Measurements from ENCODE around the gene PDE3B. TPM values are rescaled to one million over a fixed set of nuclear protein-coding genes. Genes with fewer than 3 reads are reported as not detected.
"Not testable (repeated sequence)": the region's sequence is repeated elsewhere in the genome, so short reads cannot be mapped to it uniquely, and the experiment has no call there.

PDE3B gene
- polyA plus RNA-seq, 4 donors = 0.67 to 25.8 (median 2.4) TPM

DNA sequence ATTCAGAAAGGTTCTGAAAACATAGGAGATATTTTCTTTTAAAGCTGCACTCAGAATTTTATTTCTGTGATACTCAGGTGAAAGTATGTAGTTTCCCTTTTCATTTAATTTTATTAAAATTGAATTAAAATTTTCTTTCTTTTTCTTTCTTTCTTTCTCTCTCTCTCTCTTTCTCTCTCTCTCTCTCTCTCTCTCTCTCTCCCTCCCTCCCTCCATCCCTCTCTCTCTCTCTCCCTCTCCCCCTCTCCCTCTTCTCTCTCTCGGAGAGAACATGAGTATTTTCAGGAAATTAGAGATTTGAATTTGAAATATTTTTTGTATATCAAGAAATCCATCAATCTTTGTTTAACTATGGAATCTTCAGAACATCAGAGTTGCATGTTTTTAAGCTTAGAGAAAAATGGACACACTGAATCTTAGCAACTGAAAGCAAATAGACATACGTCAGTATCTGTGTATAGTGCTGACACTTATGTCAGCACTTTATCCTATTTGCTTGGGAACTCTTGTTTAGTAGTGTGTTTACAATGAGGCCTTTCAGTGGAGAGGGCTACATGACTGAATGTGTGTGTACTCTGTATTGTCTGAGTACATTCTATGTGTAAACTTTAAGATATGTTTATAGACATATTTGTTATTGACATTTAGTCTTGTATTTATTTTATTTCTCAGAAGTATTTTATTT, 44.5 kb downstream of the PDE3B start:
- Histone ChIP-seq H3K9me3 (ENCODE audit: control insufficient read depth in 2 of 2, insufficient read depth in 1 of 2, low read depth in 1 of 2, low read length in 1 of 2) (peaks cover 0 to 18% of the 10 kb centered on the region in 2 donors), H3K27me3 (ENCODE audit: control insufficient read depth in 3 of 3, insufficient read depth in 3 of 3, low read length in 3 of 3) (no peaks in the 10 kb centered on the region), H3K4me1 (ENCODE audit: control insufficient read depth in 3 of 3, insufficient read depth in 2 of 3, low read depth in 1 of 3, low read length in 2 of 3) (no peaks in the 10 kb centered on the region), H3K36me3 (ENCODE audit: control insufficient read depth in 3 of 3, insufficient read depth in 2 of 3, low read depth in 1 of 3, low read length in 3 of 3) (no peaks in the 10 kb centered on the region), H3K4me3 (ENCODE audit: low read depth in 1 of 3, low read length in 3 of 3) (no peak overlapping the region), H3K27ac (ENCODE audit: low read depth in 1 of 3, low read length in 2 of 3) (no peak overlapping the region)
- FAIRE-seq (no peak), DNase-seq (peak in 1 of 2 donors; percentile 8)
- WGBS, 3 donors = 74 to 96% (median 93%) methylated on average over 2 of the region's 2 CpGs

DNA sequence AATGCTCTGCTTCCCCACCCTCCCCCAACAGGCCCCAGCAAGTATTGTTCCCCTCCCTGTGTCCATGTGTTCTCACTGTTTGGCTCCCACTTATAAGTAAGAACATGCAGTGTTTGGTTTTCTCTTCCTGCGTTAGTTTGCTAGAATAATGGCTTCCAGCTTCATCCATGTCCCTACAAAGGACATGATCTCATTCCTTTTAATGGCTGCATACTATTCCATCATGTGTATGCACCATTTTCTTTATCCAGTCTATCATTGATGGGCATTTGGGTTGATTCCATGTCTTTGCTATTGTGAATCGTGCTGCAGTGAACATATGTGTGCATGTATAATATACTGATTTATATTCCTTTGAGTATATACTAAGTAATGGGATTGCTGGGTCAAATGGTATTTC, 52.1 kb downstream of the PDE3B start:
- DNase-seq; H3K36me3 ChIP-seq (ENCODE audit: control insufficient read depth in 3 of 3, insufficient read depth in 2 of 3, low read depth in 1 of 3, low read length in 3 of 3); H3K27ac ChIP-seq (ENCODE audit: low read depth in 1 of 3, low read length in 2 of 3); H3K27me3 ChIP-seq (ENCODE audit: control insufficient read depth in 3 of 3, insufficient read depth in 3 of 3, low read length in 3 of 3); FAIRE-seq; H3K4me3 ChIP-seq (ENCODE audit: low read depth in 1 of 3, low read length in 3 of 3); H3K4me1 ChIP-seq (ENCODE audit: control insufficient read depth in 3 of 3, insufficient read depth in 2 of 3, low read depth in 1 of 3, low read length in 2 of 3): not testable (repeated sequence)
- WGBS, 3 donors = 92 to 94% (median 92%) methylated on average over 2 of the region's 2 CpGs
- H3K9me3 ChIP-seq (ENCODE audit: control insufficient read depth in 2 of 2, insufficient read depth in 1 of 2, low read depth in 1 of 2, low read length in 1 of 2) = peaks cover 0 to 16% of the 10 kb centered on the region in 2 donors

DNA sequence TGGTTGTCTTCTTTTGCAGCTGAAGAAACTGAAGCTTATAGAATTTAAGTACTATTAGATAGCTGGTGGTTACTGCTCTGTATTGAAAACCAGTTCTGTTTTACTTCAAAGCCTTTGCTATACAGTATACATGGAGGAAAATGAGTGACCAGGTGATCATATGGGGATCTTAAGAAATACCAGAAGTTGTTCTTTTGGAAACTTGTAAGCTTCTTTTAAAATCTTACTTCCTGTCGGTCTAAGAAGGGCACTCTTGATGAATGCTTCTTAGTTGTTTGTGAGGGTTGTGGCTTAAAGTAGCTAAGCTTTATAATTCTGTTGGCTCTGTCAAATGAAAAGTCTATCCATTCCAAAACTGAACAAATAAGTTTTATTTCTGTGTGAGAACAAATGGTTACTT, 55.2 kb downstream of the PDE3B start:
- Histone ChIP-seq H3K27me3 (ENCODE audit: control insufficient read depth in 3 of 3, insufficient read depth in 3 of 3, low read length in 3 of 3) (no peaks in the 10 kb centered on the region), H3K36me3 (ENCODE audit: control insufficient read depth in 3 of 3, insufficient read depth in 2 of 3, low read depth in 1 of 3, low read length in 3 of 3) (no peaks in the 10 kb centered on the region), H3K27ac (ENCODE audit: low read depth in 1 of 3, low read length in 2 of 3) (no peak overlapping the region), H3K9me3 (ENCODE audit: control insufficient read depth in 2 of 2, insufficient read depth in 1 of 2, low read depth in 1 of 2, low read length in 1 of 2) (no peaks in the 10 kb centered on the region), H3K4me3 (ENCODE audit: low read depth in 1 of 3, low read length in 3 of 3) (no peak overlapping the region), H3K4me1 (ENCODE audit: control insufficient read depth in 3 of 3, insufficient read depth in 2 of 3, low read depth in 1 of 3, low read length in 2 of 3) (no peaks in the 10 kb centered on the region)
- FAIRE-seq (no peak), DNase-seq (no peak)
- WGBS, 3 donors = 60 to 84% (median 70%) methylated on average over 1 of the region's 1 CpG

DNA sequence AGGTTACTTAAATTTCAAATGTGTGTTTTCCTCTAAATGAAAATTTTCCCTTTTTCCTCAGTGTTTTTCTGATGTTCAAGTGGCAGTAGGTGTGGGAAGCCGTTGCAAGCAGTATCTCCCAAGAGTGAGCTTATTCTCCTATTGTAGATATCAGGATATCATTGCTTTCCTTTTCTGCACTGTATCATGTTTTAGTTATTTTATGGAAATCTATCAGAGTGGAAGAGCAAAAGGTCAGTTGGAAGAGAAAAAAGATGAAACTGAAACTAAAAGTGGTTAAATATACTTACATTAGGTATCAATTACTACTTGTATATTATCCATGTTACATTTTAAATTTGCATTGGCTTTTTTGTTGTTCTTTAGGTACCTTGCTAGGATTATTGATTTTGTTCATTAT, 57.0 kb downstream of the PDE3B start:
- Histone ChIP-seq H3K4me1 (ENCODE audit: control insufficient read depth in 3 of 3, insufficient read depth in 2 of 3, low read depth in 1 of 3, low read length in 2 of 3) (no peaks in the 10 kb centered on the region), H3K9me3 (ENCODE audit: control insufficient read depth in 2 of 2, insufficient read depth in 1 of 2, low read depth in 1 of 2, low read length in 1 of 2) (no peaks in the 10 kb centered on the region), H3K27me3 (ENCODE audit: control insufficient read depth in 3 of 3, insufficient read depth in 3 of 3, low read length in 3 of 3) (no peaks in the 10 kb centered on the region), H3K4me3 (ENCODE audit: low read depth in 1 of 3, low read length in 3 of 3) (no peak overlapping the region), H3K27ac (ENCODE audit: low read depth in 1 of 3, low read length in 2 of 3) (no peak overlapping the region), H3K36me3 (ENCODE audit: control insufficient read depth in 3 of 3, insufficient read depth in 2 of 3, low read depth in 1 of 3, low read length in 3 of 3) (no peaks in the 10 kb centered on the region)
- WGBS, 3 donors = 21 to 36% (median 31%) methylated on average over 1 of the region's 1 CpG
- peak; percentile 17 to 24 for DNase-seq
- FAIRE-seq = no peak

DNA sequence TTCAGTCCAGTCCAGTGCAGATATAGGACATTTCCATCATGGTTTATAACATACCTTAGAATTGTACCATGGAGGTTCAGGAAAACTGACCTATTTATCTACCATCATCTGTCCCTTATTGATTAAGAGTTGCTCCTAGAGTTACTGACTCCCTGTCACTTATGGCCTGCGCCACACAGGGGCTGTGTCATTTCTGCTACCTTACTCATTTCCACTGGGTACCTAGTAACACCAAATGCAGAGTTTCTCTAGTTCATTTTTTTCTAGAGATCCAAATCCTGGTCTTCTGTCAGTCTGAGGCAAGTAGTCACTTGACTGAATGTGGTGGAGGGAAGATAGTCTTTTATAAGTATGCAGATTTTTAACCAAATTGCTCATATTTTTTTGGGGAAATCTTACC, 59.2 kb downstream of the PDE3B start:
- 98 to 100% (median 100%) methylated on average over 1 of the region's 1 CpG for WGBS, 3 donors
- H3K4me3 ChIP-seq (ENCODE audit: low read depth in 1 of 3, low read length in 3 of 3) = no peak overlapping the region
- DNase-seq (no peak), FAIRE-seq (no peak)
- H3K36me3 ChIP-seq (ENCODE audit: control insufficient read depth in 3 of 3, insufficient read depth in 2 of 3, low read depth in 1 of 3, low read length in 3 of 3) = no peaks in the 10 kb centered on the region
- H3K4me1 ChIP-seq (ENCODE audit: control insufficient read depth in 3 of 3, insufficient read depth in 2 of 3, low read depth in 1 of 3, low read length in 2 of 3) = no peaks in the 10 kb centered on the region
- no peaks in the 10 kb centered on the region for H3K27me3 ChIP-seq (ENCODE audit: control insufficient read depth in 3 of 3, insufficient read depth in 3 of 3, low read length in 3 of 3)
- no peak overlapping the region for H3K27ac ChIP-seq (ENCODE audit: low read depth in 1 of 3, low read length in 2 of 3)
- H3K9me3 ChIP-seq (ENCODE audit: control insufficient read depth in 2 of 2, insufficient read depth in 1 of 2, low read depth in 1 of 2, low read length in 1 of 2) = no peaks in the 10 kb centered on the region

DNA sequence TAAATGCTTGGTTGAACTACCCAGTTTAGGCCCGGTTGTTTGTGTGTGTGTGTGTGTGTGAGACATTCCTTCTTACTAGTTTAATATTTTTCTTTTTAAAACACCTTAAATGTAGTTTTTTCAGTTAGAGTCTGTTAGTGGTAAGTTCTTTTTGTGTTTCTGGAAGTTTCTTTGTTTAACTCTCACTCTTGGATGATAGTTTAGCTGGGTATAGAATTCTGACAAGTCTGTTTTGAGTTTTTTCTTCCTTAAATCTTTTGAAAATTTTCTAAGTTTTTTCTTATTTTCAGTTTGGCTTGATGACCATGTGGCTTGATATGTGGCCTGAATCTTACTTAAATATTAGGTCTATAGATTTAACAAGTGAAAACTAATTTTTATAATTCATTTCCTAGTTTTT, 60.1 kb downstream of the PDE3B start:
- Histone ChIP-seq H3K9me3 (ENCODE audit: control insufficient read depth in 2 of 2, insufficient read depth in 1 of 2, low read depth in 1 of 2, low read length in 1 of 2) (peaks cover 0 to 3% of the 10 kb centered on the region in 2 donors), H3K4me1 (ENCODE audit: control insufficient read depth in 3 of 3, insufficient read depth in 2 of 3, low read depth in 1 of 3, low read length in 2 of 3) (no peaks in the 10 kb centered on the region), H3K36me3 (ENCODE audit: control insufficient read depth in 3 of 3, insufficient read depth in 2 of 3, low read depth in 1 of 3, low read length in 3 of 3) (no peaks in the 10 kb centered on the region), H3K4me3 (ENCODE audit: low read depth in 1 of 3, low read length in 3 of 3) (no peak overlapping the region), H3K27me3 (ENCODE audit: control insufficient read depth in 3 of 3, insufficient read depth in 3 of 3, low read length in 3 of 3) (no peaks in the 10 kb centered on the region), H3K27ac (ENCODE audit: low read depth in 1 of 3, low read length in 2 of 3) (no peak overlapping the region)
- DNase-seq (no peak), FAIRE-seq (no peak)
- WGBS, 3 donors = 93 to 100% (median 98%) methylated on average over 1 of the region's 1 CpG

DNA sequence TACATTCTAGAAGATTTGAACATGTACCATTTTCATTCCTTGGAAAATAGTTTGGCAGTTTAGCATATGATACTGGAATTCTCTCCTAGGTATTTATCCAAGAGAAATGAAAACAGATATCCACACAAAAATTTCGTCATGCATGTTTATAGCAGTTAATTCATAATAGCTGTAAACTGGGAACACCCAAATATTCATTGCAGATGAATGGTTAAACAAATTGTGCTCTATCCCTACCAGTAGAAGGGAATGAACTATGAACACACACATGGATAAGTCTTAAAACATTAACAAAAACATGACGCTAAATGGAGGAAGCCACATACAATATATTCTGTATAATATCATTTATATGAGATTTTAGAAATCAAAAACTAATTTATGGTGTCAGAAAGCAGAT, 61.5 kb downstream of the PDE3B start:
- H3K27me3 ChIP-seq (ENCODE audit: control insufficient read depth in 3 of 3, insufficient read depth in 3 of 3, low read length in 3 of 3) = no peaks in the 10 kb centered on the region
- H3K4me1 ChIP-seq (ENCODE audit: control insufficient read depth in 3 of 3, insufficient read depth in 2 of 3, low read depth in 1 of 3, low read length in 2 of 3) = no peaks in the 10 kb centered on the region
- H3K9me3 ChIP-seq (ENCODE audit: control insufficient read depth in 2 of 2, insufficient read depth in 1 of 2, low read depth in 1 of 2, low read length in 1 of 2) = peaks cover 0 to 3% of the 10 kb centered on the region in 2 donors
- H3K27ac ChIP-seq (ENCODE audit: low read depth in 1 of 3, low read length in 2 of 3) = no peak overlapping the region
- DNase-seq (no peak), FAIRE-seq (no peak)
- no peak overlapping the region for H3K4me3 ChIP-seq (ENCODE audit: low read depth in 1 of 3, low read length in 3 of 3)
- no peaks in the 10 kb centered on the region for H3K36me3 ChIP-seq (ENCODE audit: control insufficient read depth in 3 of 3, insufficient read depth in 2 of 3, low read depth in 1 of 3, low read length in 3 of 3)
- WGBS, 3 donors = 86 to 92% (median 91%) methylated on average over 2 of the region's 2 CpGs

DNA sequence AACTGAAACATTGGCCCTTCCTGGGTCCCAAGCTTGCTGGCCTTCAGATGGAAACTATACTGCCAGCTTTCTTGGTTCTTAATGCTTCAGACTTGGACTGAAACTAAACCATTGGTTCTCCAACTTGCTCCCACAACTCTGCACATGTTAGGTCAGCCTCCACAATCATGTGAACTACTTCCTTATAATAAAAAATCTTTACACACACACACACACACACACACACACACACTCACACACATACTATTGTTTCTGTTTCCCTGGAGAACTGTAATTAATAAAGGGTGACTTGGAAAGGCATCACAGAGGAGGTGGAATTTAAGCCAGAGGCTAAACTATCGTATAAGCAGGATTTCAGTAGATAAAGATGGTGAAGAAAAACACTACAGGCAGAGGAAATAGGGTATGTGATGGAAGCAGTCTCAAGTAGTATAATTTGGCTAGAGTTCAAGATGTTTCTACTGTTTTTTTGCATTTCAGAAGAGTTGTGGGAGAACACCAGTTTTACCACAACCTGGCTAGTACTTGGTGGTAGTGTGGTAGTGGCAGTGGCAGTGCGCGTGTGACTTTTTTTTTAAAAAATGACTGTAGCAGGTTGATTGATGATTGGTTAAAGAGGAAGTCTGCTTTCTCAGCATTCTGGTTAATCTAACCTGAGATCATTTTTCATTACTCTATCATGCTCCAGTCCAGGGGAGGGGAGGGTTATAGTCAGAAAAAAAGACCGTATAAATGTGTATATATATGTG, 70.1 kb downstream of the PDE3B start:
- WGBS, 3 donors = 67 to 82% (median 75%) methylated on average over 4 of the region's 4 CpGs
- no peak for FAIRE-seq
- no peak overlapping the region for H3K27ac ChIP-seq (ENCODE audit: low read depth in 1 of 3, low read length in 2 of 3)
- H3K36me3 ChIP-seq (ENCODE audit: control insufficient read depth in 3 of 3, insufficient read depth in 2 of 3, low read depth in 1 of 3, low read length in 3 of 3) = no peaks in the 10 kb centered on the region
- no peaks in the 10 kb centered on the region for H3K27me3 ChIP-seq (ENCODE audit: control insufficient read depth in 3 of 3, insufficient read depth in 3 of 3, low read length in 3 of 3)
- no peak overlapping the region for H3K4me3 ChIP-seq (ENCODE audit: low read depth in 1 of 3, low read length in 3 of 3)
- peak in 1 of 2 donors; percentile 33 for DNase-seq
- H3K9me3 ChIP-seq (ENCODE audit: control insufficient read depth in 2 of 2, insufficient read depth in 1 of 2, low read depth in 1 of 2, low read length in 1 of 2) = no peaks in the 10 kb centered on the region
- no peaks in the 10 kb centered on the region for H3K4me1 ChIP-seq (ENCODE audit: control insufficient read depth in 3 of 3, insufficient read depth in 2 of 3, low read depth in 1 of 3, low read length in 2 of 3)
